ENCODE data around the gene NGEF. TPM values are rescaled to one million over a fixed set of nuclear protein-coding genes. Genes with fewer than 3 reads are reported as not detected.

Gene NGEF
- total and polyA plus RNA-seq, 10 of the 15 experiments (the other 5 are each of a cell fraction or from before 2014, with no cell fraction given) = 0.12 TPM; not detected in 9

DNA sequence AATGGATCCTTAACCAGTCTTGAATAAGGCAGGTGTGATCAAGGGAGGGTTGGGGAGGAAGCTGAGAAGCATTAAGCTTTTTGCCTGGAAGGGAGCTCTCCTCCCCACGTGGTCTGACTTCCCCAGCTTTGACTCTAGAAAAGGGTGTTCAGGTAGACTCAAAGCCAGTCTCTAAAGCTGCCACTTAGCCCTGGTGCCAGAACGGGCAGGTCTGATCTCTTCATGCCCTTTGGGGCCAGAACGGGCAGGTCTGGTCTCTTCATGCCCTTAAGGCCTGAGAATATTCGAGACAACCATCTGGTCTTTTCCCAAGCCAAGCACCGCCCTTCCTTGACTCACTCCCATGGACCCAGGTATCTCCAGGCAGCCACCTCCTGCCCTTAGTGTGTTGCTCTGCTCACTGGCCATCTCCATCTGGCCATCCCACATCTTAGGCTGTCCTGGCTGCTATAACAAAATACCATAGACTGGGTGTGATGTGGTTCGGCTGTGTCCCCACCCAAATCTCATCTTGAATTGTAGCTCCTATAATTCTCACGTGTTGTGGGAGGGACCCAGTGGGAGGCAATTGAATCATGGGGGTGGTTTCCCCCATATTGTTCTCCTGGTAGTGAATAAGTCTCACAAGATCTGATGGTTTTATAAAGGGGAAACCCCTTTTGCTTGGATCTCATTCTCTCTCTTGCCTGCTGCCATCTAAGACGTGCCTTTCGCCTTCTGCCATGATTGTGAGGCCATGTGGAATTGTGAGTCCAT is 83.6 kb downstream of the NGEF start (continued):
- TF ChIP-seq IRF4 (IDR thresholded peaks at IDR 0.05; ENCODE audit: low read depth, low read length) (no peak), NR2F1 (conservative IDR thresholded peaks at IDR 0.05) (no peak), HDGF (IDR thresholded peaks at IDR 0.05) (no peak)
- TF ChIP-seq, protein P1, sequence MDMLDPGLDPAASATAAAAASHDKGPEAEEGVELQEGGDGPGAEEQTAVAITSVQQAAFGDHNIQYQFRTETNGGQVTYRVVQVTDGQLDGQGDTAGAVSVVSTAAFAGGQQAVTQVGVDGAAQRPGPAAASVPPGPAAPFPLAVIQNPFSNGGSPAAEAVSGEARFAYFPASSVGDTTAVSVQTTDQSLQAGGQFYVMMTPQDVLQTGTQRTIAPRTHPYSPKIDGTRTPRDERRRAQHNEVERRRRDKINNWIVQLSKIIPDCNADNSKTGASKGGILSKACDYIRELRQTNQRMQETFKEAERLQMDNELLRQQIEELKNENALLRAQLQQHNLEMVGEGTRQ (IDR thresholded peaks at IDR 0.05; ENCODE audit: borderline replicate concordance, low read depth, low read length) = no peak

DNA sequence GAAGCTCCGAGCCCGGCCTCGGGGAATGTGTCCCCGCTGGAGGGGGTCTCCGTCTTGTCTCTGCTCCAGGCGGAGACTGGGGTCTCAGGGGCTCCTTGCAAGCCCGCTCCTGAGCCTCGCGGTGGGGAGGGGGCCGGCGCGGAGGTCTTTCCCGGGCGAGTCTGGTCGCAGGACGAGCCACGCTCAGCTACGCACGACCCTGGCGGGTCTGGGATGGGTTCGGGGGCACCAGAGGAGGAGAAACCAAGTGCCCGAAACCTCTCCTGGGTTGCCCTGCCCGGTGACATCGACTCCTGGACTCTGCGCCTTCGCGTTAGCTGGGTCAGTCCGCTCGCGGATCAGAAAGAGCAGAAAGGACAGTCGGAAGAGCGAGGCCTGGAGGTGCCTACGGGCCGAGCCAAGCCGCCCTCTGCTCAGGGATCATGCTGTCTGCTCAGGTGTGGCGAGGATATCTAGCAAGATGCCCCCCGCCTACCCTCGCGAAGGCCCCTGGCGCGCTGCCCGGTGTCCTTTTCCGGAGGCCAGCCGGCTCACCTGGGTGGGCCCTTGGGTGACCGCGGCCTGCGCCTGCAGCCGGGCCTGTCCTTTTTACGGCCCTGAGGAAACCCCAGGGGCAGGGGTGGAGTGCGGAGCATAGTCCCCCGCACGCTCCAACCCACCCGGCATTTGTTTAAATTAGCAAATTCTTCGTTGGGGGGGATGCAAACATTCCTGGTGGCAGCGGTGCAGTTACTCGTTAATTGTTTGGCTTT is 84.3 kb downstream of the NGEF start:
- intact Hi-C loops (cut with micrococcal nuclease; ENCODE audit: unreplicated experiment) = no loop called here
- in situ Hi-C loops (cut with MboI) = no loop called here
- 63% methylated on average over 55 of the region's 56 CpGs for WGBS (ENCODE audit: insufficient coverage, insufficient replicate concordance, low lambda C conversion rate, missing lambda C conversion rate)
- no peak overlapping the region for H2AFZ ChIP-seq (ENCODE audit: control insufficient read depth, low read depth, low read length)
- ATAC-seq (no peak), FAIRE-seq (no peak), DNase-seq (ENCODE audit: low read depth, low spot score) (no peak)
- ChIA-PET CTCF (no interaction called here), SMC1A (ENCODE audit: uncharacterized antibody, unreplicated experiment) (no interaction called here), POLR2A (no interaction called here), RAD21 (ENCODE audit: unreplicated experiment) (no interaction called here)
- H3K9me3 ChIP-seq (replicated peaks; ENCODE audit: control insufficient read depth, insufficient read depth, low read length) = no peaks in the 10 kb centered on the region; the same call in 2 of the 3 replicates
- no peak overlapping the region for H3K4me2 ChIP-seq (ENCODE audit: control insufficient read depth, insufficient read depth)
- no peak overlapping the region for H3K9ac ChIP-seq (ENCODE audit: control insufficient read depth, insufficient read depth, low read length)
- H4K20me1 ChIP-seq (ENCODE audit: control insufficient read depth, insufficient read depth) = no peaks in the 10 kb centered on the region
- H3K4me1 ChIP-seq (ENCODE audit: control insufficient read depth, insufficient read depth, low read length) = no peaks in the 10 kb centered on the region
- peaks cover 5 to 9% of the 10 kb centered on the region in 2 experiments for H3K27me3 ChIP-seq (replicated peaks in 1 of 2; ENCODE audit: control insufficient read depth in 2 of 2, insufficient read depth in 2 of 2, low read length in 1 of 2)
- no peak overlapping the region for H3K27ac ChIP-seq (ENCODE audit: control insufficient read depth, insufficient read depth)
- BruUV-seq (replicated peaks) = no TSS peak
- no peaks in the 10 kb centered on the region for H3K36me3 ChIP-seq (ENCODE audit: control insufficient read depth in 2 of 2, insufficient read depth in 2 of 2, low read length in 1 of 2)
- H3K79me2 ChIP-seq (ENCODE audit: control insufficient read depth, insufficient read depth, low read length) = no peaks in the 10 kb centered on the region
- H3K4me3 ChIP-seq = no peak overlapping the region
- TF ChIP-seq, protein P2, sequence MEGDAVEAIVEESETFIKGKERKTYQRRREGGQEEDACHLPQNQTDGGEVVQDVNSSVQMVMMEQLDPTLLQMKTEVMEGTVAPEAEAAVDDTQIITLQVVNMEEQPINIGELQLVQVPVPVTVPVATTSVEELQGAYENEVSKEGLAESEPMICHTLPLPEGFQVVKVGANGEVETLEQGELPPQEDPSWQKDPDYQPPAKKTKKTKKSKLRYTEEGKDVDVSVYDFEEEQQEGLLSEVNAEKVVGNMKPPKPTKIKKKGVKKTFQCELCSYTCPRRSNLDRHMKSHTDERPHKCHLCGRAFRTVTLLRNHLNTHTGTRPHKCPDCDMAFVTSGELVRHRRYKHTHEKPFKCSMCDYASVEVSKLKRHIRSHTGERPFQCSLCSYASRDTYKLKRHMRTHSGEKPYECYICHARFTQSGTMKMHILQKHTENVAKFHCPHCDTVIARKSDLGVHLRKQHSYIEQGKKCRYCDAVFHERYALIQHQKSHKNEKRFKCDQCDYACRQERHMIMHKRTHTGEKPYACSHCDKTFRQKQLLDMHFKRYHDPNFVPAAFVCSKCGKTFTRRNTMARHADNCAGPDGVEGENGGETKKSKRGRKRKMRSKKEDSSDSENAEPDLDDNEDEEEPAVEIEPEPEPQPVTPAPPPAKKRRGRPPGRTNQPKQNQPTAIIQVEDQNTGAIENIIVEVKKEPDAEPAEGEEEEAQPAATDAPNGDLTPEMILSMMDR (IDR thresholded peaks at IDR 0.05 in 2 of 3, conservative IDR thresholded peaks at IDR 0.05 in 1 of 3; ENCODE audit: control insufficient read depth in 2 of 3, extremely low read depth in 1 of 3, insufficient read depth in 1 of 3, low read depth in 3 of 3, low read length in 3 of 3) = no peak
- TF ChIP-seq SMAD1 (IDR thresholded peaks at IDR 0.05; ENCODE audit: low read depth, partially characterized antibody) (no peak), JUNB (IDR thresholded peaks at IDR 0.05) (no peak), CHD2 (IDR thresholded peaks at IDR 0.05; ENCODE audit: borderline replicate concordance, low read depth, low read length) (no peak), HDAC2 (IDR thresholded peaks at IDR 0.05) (no peak), DPF2 (IDR thresholded peaks at IDR 0.05) (no peak), BMI1 (IDR thresholded peaks at IDR 0.05; ENCODE audit: borderline replicate concordance) (no peak), ZNF384 (IDR thresholded peaks at IDR 0.05; ENCODE audit: borderline replicate concordance, low read depth, low read length) (no peak), CBX3 (IDR thresholded peaks at IDR 0.05; ENCODE audit: borderline replicate concordance, low read depth) (no peak), NBN (IDR thresholded peaks at IDR 0.05) (no peak)
- TF ChIP-seq, protein P3, sequence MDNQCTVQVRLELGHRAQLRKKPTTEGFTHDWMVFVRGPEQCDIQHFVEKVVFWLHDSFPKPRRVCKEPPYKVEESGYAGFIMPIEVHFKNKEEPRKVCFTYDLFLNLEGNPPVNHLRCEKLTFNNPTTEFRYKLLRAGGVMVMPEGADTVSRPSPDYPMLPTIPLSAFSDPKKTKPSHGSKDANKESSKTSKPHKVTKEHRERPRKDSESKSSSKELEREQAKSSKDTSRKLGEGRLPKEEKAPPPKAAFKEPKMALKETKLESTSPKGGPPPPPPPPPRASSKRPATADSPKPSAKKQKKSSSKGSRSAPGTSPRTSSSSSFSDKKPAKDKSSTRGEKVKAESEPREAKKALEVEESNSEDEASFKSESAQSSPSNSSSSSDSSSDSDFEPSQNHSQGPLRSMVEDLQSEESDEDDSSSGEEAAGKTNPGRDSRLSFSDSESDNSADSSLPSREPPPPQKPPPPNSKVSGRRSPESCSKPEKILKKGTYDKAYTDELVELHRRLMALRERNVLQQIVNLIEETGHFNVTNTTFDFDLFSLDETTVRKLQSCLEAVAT (IDR thresholded peaks at IDR 0.05) = no peak
